Renal cortex interstitium (tissue), 11 donors: Measurements from ENCODE around the gene LRSAM1. TPM values are rescaled to one million over a fixed set of nuclear protein-coding genes. Genes with fewer than 3 reads are reported as not detected.

ENCODE experiments used
- DNase-seq, 11 donors: peaks; one replicate each; pipeline ENCODE4 v3.0.0-alpha.2; 2013; ENCODE audit warnings: low read depth in 9 of 11, low spot score in 4 of 11; ENCODE audit errors: extremely low read depth in 1 of 11
- polyA plus RNA-seq, 3 donors: library from polyadenylated mRNA; unstranded; fragments of 120-200 nt; gene quantifications; one replicate each; pipeline ENCODE4 v1.2.1, GENCODE V29; 2013; ENCODE audit not compliant: insufficient read length in 3 of 3

LRSAM1 gene
- polyA plus RNA-seq, 3 donors: 16.4 to 24.9 (median 17.8) TPM

- no peak for DNase-seq
Observed at GRCh38 chr9:127523312-127523851, 72.1 kb downstream of the LRSAM1 start.

GRCh38 chr9:127524373-127524772 is 73.1 kb downstream of the LRSAM1 start:
- DNase-seq: no peak

DNA sequence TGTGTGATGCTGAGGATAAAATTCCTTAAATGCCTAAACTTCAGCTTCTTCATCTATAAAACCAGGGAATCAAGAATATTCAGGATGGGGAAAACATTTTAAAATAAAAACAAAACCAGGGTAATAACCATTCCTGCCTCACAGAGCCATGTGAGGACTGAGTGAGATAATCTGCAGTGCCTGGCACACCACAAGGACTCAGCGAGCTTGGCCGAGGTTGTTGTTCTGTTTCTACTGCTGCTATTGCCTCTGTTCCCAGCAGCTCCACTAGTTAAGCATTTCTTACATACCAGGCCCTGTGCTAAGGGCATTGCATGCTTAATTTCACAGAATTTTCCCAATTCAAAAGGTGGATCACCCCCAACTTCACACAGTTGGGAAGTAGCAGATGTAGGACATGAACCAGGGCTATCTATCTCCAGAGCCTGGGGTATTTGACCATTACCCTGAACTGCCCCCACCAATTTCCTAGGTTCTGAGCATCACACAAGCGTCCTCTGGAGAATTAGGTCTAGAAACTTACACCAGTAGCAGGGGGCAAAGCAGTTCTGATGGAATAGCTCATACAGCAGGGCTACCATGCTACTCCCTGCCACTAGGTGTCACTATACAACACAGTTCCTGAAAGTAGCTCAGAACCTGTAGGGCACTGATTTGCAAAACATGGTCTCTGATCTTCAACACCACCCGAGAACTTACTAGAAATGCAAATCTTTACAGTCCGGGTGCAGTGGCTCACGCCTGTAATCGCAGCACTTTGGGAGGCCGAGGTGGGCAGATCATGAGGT is 74.3 kb downstream of the LRSAM1 start:
- DNase-seq: no peak

DNA sequence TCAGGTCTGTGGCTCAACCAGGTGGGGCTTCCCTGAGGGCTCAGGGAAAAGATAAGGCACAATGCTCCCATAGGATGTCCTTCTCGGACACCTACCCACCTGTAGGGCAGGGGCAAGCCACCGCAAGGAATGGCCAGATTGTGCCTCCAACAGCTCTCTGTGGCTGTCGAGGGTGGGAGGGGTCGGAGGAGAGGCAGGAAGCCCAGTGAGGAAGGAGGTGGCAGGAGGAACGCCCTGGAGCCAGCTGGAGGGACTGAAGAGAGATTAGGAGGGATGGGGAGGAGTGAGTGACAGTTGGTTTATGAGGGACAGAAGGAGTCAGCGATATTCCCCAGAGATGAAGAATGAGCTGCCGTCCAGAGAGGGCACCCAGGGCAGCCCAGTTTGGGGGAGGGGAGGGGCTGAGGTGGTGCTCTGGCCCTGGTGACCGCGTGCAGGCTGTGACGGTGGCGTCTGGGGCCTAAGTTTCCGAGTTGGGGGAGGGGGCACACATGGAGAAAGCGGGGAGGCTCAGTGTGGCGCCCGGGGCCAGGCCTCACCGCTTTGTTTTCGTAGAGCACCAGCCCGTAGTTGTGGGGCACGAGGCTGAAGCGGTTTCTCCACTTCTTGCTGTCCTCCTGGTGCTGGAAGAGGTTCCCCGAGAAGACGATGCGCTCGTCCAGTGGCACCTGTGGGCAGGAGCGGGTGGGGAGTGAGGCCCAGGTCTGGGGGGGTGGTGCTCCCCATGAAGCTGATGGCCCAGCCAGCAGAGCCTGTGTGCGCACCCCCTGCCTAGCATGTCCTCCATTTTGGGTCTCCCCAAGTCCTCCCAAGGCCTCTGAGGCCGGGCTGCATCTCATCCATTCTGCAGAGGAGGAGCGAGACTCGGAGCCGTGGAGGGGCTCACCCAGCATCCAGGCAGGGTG is 75.6 kb downstream of the LRSAM1 start:
- DNase-seq: no peak

DNA sequence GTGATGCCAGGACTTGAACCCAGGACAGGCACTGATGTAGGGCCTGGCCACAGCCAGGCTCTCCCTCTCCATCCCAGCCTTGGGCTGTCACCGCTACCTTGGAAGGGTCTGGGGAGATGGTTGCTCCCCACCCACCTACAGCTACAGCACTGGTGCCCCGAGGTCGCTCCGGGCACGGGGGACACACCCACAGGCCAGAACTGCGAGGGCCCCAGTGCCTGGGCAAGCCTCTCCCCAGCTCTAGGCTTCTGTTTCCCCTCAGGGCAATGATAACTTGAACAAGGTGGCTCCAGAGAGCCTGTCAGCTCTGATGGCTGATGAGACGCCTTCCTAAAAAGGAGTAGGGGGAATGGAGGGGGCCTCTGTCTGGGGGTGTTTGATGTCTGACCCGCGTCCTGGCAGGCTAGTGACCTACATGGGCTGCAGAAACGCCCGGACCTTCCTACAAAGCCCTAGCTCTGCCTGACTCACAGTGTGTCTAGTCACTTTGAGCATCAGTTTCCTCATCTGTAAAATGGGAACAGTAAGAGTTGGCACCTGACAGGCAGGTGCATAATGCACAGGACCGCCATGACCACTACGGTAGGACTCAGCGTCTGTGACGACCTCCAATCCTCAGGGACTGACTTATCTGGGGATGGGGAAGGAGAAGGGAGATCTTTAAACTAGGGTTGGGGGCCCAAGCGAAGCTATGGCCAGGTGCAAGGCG is 76.4 kb downstream of the LRSAM1 start:
- no peak for DNase-seq

GRCh38 chr9:127528422-127529251 is 77.3 kb downstream of the LRSAM1 start:
- no peak for DNase-seq

- DNase-seq: no peak
Observed at GRCh38 chr9:127529671-127530070, 78.4 kb downstream of the LRSAM1 start.

DNA sequence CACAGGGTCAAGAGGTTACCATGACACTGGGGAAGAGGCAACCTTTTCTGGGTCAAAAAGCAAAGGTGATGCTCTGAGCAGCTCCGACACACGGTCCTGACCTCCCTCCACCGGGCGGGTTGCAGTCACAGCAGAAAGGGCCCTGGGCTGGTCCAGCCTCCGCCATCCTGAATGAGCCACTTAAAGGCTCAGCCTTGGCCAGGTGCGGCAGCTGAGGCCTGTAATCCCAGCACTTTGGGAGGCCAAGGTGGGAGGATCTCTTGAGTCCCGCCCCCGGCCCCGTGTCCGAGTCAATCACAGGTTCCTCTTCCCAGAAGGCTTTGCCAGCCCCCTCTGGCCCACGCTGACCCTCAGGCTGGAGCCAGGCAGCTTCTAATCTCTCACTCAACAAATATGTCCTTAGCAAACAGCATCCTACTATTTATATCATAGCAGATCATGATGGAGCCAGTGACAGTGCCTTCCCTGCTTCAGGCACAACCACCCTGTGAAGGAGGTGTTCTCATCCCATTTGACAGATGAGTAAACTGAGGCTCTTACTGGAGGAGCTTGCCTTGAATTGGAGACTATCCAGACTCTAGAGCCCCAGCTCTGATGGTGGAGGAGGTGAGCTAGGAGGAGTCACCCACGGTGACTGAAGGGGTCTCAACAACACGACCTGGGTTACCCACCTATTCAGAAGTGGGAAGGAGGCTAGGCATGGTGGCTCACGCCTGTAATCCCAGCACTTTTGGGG is 79.1 kb downstream of the LRSAM1 start:
- no peak for DNase-seq

DNA sequence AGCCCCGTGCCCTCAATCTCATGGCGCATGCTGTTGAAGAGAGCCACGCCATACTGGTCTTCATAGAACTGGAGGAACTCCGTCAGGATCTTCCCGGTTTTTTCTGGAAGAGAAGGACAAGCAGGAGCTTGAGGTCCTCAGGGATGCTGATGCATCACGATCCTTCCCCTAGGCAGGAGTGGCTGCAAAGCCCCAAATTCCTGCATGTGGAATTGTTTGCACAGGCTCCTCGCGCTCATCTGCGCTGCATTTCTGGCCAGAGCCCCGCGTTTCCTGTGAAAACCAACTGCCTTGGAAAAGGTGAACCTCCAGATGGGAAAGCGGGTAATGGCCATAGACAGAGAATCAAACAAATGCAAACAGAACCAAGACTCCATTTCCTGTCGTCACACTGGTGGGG is 80.4 kb downstream of the LRSAM1 start:
- DNase-seq: no peak

DNA sequence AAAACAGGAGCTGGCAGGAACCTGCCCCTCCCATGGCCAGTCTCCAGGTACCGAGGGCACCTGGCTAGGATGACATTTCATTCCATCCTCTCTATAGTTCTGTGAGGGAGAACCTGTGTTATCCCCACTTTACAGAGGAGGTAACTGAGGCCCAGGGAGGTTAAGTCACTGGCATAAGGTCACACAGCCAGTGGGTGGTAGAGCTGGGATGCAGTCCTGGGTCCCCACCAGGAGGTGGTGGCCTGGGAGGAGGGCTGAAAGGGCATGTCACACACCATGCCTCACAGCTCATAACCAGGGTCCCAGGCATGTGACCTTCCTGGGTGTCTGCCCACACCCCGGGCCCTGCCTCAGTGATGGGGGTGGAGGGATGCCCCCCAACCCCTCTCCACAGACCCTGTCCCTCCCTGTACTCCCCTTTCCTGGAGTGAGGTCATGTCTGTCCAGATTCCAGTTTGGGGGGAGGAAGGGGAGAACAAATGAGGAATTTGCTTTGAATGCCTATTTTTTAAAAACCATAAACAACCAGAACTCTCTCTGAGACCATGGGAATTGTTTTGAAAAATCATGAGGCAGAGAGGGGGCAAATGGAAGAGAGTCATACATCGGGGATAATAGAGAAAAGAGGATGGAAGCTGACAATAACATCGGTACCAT is 83.1 kb downstream of the LRSAM1 start:
- DNase-seq: no peak

DNA sequence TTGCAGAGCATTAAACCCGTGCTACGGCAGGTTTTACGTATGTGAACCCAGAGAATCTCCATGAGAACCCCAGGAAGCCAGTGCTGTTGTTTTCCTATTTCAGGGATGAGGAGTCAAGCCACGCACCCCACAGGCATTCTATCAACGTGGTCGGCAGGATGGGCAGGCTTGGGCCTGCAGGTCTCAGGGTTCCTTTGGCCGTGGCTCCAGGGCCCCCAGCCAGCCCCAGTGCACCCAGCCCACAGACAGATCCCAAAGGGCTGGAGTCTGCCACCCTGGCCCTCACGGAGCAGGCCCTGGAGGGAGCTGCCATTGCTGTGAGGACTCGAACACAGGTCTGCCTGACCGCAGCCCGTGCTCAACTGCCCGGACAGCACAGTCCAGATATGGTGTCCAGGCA is 83.6 kb downstream of the LRSAM1 start:
- DNase-seq: no peak

DNA sequence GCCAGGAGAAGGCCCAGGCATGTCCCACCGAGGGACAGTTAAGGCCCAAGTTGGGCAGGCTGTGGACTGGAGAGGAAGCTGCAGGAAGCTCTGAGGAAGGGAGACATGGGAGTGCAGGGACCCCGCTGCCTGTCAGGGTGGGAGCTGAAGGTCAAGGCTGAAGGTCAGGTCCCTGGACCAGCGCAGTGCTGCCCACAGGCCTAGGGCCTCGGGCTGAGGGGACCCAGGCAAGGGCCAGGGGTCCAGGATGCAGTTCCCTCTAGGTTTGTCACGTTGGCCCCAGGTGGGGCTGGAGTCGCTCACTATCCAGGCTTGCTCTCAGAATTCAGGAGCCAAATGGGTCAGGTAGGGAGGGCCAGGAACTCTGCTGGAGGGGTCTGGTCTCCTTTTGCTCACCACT is 84.1 kb downstream of the LRSAM1 start:
- DNase-seq: no peak

- DNase-seq: no peak
Observed at GRCh38 chr9:127535834-127536233, 84.5 kb downstream of the LRSAM1 start.

DNA sequence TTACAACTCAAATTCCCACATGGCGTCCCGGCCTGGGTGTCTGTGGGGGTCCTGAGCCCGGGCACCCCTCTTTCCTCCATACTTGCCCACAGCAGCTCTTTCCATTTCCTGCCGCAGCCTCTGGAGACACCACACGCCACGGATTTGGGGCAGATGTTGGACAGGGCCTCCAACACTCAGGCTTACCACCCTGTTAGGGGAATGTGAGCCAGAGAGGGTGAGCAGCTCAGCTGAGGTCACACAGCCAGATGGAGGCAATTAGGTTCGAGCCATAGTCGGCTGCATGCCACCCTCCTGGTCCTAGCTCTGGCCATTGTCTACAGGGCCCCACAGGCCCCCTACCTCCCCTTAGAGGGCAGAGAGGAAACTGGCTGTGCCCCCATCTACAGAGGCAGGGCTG is 85.2 kb downstream of the LRSAM1 start:
- DNase-seq: no peak

GRCh38 chr9:127537014-127537413 is 85.7 kb downstream of the LRSAM1 start:
- DNase-seq: no peak

DNA sequence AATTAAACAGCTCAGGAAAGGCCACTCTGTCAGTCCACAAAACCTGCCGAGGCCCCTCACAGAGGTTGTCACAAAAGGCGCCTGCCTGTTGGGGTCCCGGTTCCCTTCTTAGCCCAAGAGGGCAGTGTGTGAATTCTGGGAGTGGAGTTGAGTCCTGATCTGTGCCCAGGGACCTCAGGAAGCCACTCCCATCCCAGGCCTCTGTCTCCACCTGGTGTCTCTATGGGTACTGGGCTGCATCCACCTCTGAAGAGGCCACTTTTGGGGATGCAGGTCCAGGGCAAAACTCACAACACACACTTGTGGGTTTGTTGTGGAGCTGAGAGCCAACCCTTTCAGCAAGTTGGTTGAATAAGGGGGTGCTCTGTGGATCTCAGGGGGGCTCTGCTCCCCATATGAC is 86.5 kb downstream of the LRSAM1 start:
- DNase-seq: no peak

- no peak for DNase-seq
Observed at GRCh38 chr9:127538849-127539258, 87.5 kb downstream of the LRSAM1 start.
